BE2C (cell line): ENCODE results near the gene CFAP53.
A peak's percentile ranks its signal among the peaks of the same experiment; 100 is the strongest.

Experiments used
- DNase-seq: peaks from one replicate; pipeline ENCODE4 v3.0.0-alpha.2; 2020
- H3K27me3 ChIP-seq: fragments of 250-450 bp; sonication (Bioruptor Pico); 2 replicates; pipeline ENCODE4 v1.5.1; 2020; ENCODE audit warnings: mild to moderate bottlenecking
- H3K36me3 ChIP-seq: fragments of 250-450 bp; sonication (Bioruptor Pico); 2 replicates; pipeline ENCODE4 v1.5.1; 2020; ENCODE audit warnings: mild to moderate bottlenecking
- H3K4me1 ChIP-seq: fragments of 250-450 bp; sonication (Bioruptor Pico); 2 replicates; pipeline ENCODE4 v1.5.1; 2020
- H3K4me3 ChIP-seq: 2 replicates; pipeline ENCODE4 v1.5.1; 2011; ENCODE audit warnings: low read depth, low read length
- H3K9me3 ChIP-seq: fragments of 250-450 bp; sonication (Bioruptor Pico); 2 replicates; pipeline ENCODE4 v1.5.1; 2020
- TF ChIP-seq, protein P1 (sequence below): IDR thresholded peaks from 2 replicates; pipeline ENCODE4 v1.5.1; 2012; ENCODE audit warnings: mild to moderate bottlenecking, low read depth, low read length

The CFAP53 gene

DNA sequence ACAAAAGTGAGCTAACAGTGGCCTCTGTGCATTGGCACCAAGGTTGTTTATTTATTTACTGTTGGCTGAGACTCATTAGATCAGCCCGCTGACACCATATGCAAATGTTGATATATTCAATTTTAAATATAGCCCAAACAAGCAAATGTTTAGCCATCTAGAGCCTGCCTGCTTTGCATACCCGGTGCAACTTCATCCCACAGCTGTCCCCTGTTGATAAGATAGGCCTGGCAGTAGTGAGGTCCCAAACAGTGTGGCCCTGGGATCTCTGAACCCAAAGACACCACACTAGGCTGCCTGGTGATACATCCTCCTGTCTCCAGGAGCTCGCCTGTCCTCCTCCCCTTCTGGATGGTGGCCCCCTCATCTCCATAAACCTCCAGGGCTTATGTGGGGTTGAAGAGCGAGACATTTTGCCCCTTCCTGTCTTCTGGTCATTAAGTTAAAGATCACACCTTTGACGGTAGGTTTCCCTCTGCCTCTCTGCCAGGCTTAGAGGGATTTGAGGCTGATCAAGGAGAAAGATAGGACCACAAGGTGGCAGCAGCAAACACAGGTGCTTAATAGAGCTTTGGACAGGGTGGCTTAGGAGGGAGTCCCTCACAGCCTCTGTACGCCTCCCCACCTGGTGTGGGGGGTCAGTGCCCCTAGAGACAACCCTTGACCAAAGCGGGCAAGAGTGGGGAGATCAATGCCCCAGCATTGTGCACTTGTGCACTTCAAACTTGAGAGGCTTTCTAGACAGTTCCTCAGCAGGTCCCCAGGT lies 47.7 kb downstream of the CFAP53 start:
- Histone ChIP-seq H3K36me3 (no peaks in the 10 kb centered on the region), H3K4me3 (no peak overlapping the region), H3K27me3 (no peaks in the 10 kb centered on the region), H3K4me1 (no peaks in the 10 kb centered on the region), H3K9me3 (no peaks in the 10 kb centered on the region)
- TF ChIP-seq, protein P1, sequence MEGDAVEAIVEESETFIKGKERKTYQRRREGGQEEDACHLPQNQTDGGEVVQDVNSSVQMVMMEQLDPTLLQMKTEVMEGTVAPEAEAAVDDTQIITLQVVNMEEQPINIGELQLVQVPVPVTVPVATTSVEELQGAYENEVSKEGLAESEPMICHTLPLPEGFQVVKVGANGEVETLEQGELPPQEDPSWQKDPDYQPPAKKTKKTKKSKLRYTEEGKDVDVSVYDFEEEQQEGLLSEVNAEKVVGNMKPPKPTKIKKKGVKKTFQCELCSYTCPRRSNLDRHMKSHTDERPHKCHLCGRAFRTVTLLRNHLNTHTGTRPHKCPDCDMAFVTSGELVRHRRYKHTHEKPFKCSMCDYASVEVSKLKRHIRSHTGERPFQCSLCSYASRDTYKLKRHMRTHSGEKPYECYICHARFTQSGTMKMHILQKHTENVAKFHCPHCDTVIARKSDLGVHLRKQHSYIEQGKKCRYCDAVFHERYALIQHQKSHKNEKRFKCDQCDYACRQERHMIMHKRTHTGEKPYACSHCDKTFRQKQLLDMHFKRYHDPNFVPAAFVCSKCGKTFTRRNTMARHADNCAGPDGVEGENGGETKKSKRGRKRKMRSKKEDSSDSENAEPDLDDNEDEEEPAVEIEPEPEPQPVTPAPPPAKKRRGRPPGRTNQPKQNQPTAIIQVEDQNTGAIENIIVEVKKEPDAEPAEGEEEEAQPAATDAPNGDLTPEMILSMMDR = peak; percentile 34; the same call in 1 of the 2 replicates
- DNase-seq = no peak

DNA sequence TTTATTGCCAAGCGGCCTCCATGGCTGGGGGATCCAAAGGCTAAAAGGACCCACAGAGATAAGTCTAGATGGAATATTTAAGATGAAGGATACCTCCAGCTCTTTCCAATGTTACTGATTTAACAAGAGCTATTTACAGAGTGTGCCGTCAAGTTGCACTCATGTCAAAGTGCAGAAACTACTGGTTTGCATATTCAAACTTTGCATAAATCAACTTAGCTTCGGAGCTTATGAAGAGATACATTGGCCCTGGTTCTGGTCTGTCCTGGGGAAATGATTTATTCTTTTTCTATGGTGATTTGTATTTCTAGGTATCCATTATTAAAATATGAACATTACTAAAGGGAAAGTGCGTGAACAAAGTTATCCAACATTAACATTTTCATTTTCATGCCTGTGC lies 57.0 kb downstream of the CFAP53 start:
- no peaks in the 10 kb centered on the region for H3K36me3 ChIP-seq
- no peak for DNase-seq
- TF ChIP-seq, protein P1 = no peak
- H3K9me3 ChIP-seq = no peaks in the 10 kb centered on the region
- no peaks in the 10 kb centered on the region for H3K4me1 ChIP-seq
- no peaks in the 10 kb centered on the region for H3K27me3 ChIP-seq
- no peak overlapping the region for H3K4me3 ChIP-seq

DNA sequence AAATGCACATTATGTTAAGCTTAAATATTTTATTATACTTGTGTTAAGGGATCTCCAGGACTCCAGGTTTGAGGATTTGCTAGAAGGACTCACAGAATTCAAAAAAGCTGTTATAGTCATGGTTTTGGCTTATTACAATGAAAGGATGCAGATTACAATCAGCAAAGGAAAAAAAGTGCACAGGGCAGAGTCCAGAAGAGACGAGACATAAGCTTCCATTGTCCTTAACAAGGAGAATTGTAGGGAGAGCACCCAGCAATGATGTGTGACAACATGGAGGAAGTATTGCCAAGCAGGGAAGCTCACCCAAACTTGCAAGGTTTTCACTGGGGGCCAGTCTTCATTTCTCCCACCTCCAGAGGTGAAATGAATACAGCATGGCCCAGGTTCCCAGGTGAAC lies 58.6 kb downstream of the CFAP53 start:
- DNase-seq = no peak
- no peaks in the 10 kb centered on the region for H3K9me3 ChIP-seq
- no peaks in the 10 kb centered on the region for H3K36me3 ChIP-seq
- H3K4me3 ChIP-seq = no peak overlapping the region
- H3K27me3 ChIP-seq = 0 out of 2 replicates have a peak, but pooled peaks cover 4% of the 10 kb centered on the region
- TF ChIP-seq, protein P1 = no peak
- no peaks in the 10 kb centered on the region for H3K4me1 ChIP-seq

DNA sequence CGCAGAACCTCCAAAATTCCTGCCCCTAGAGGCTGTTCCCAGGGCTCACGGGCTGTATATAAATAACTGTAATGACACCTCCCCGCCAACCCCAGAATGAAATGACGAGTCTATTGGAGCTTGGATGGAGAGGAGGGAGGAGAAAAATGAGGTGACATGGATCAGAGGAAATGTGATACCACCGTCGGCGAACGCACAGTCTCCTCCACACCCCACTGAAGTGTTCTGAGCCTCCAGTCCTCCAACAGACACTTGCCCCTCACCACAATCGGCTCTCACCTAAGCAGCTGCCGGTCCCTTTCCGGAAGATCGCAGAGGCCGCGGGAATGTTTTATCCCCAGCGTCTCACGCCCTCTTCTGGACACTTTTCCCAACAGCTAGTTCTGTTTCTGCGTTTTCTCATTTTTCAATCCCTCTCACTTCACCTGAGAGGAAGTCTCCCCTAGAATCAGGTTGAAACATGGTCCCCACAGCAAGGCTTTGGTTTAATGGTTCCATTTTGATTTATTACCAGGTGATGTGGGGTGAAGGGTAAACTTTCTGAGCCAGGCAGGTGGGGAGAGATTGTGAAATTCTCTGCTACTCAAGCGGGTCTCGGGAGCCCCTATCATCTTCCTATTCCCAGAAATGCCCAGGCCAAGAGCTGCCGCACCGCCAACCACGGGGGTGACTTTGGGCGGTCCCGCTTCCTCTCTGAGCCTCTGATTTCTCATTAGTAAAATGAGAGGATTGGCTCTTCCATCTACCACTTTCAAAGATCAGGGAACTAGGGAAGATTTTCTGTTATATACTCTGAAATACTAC lies 62.3 kb downstream of the CFAP53 start:
- Histone ChIP-seq H3K9me3 (no peaks in the 10 kb centered on the region), H3K36me3 (no peaks in the 10 kb centered on the region), H3K4me3 (no peak overlapping the region), H3K4me1 (no peaks in the 10 kb centered on the region), H3K27me3 (0 out of 2 replicates have a peak, but pooled peaks cover 4% of the 10 kb centered on the region)
- DNase-seq = peak; percentile 41
- TF ChIP-seq, protein P1 = peak; percentile 62

DNA sequence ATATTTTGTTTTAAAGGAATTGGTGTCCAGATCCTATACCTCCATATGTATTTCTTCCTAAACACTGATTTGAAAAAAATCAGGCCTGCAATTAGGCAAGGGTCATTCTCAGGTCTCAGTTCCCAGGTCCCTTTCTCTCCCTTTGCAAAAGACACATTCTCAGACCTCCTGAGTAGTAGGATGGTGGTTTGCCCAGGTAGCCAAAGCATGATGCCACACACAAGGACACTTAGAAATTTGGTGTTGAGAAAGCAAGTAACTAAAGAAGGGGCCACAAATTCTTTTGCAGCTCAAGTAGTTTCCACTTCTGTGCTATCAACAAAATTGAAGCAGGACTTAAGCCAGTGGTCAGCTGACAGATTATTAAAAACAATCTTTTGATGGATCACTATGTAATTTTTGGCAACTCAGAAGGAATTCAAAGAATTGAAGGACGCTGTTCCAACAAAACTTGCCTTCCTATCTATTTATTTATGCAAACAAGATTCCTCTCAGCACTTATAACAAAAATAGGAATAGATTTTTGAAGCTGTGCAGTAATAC lies 64.7 kb downstream of the CFAP53 start:
- H3K36me3 ChIP-seq = no peaks in the 10 kb centered on the region
- 0 out of 2 replicates have a peak, but pooled peaks cover 4% of the 10 kb centered on the region for H3K27me3 ChIP-seq
- no peak for DNase-seq
- H3K4me3 ChIP-seq = no peak overlapping the region
- TF ChIP-seq, protein P1 = no peak
- H3K9me3 ChIP-seq = no peaks in the 10 kb centered on the region
- H3K4me1 ChIP-seq = no peaks in the 10 kb centered on the region
